ENCODE measurements around the gene NEURL3.

Gene NEURL3

GRCh38 chr2:96521219-96521618, 16.1 kb upstream of the NEURL3 start:
- no peak overlapping the region for H3K9ac ChIP-seq (ENCODE audit: low read length in 5 of 5)
- H3K27me3 ChIP-seq (ENCODE audit: control insufficient read depth in 5 of 5, insufficient read depth in 4 of 5, low read length in 5 of 5): peaks cover 0 to 12% (median 0%) of the 10 kb centered on the region in 5 donors
- H3K4me3 ChIP-seq (ENCODE audit: low read depth in 1 of 5, low read length in 5 of 5): no peak overlapping the region
- peaks cover 0 to 8% (median 7%) of the 10 kb centered on the region in 5 donors for H3K4me1 ChIP-seq (ENCODE audit: control insufficient read depth in 5 of 5, insufficient read depth in 5 of 5, low read length in 5 of 5)
- no peaks in the 10 kb centered on the region for H3K36me3 ChIP-seq (ENCODE audit: control insufficient read depth in 5 of 5, insufficient read depth in 5 of 5, low read length in 5 of 5)
- H3K27ac ChIP-seq (ENCODE audit: low read depth, low read length): no peak overlapping the region
- peaks cover 0 to 8% (median 2%) of the 10 kb centered on the region in 5 donors for H3K9me3 ChIP-seq (ENCODE audit: control insufficient read depth in 5 of 5, low read length in 5 of 5)

DNA sequence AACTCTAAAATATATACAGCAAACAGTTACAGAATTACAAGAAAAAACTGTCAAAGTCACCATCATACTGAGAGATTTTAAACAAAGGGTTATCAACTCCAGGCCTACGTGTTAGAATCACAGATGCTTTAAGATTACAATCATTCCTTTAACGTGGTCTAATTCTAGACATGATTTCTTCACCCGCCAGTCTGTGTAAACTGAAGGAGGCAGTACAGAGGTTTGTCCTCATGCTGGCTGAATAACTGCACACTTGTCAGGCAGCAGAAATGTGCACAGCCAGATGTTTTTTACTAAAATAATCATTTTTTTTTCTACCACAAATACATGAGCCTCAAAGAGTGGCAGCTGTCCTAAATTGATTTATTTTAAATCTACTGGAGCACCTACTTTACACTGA, 15.5 kb upstream of the NEURL3 start:
- Histone ChIP-seq H3K4me1 (ENCODE audit: control insufficient read depth in 5 of 5, insufficient read depth in 5 of 5, low read length in 5 of 5) (peaks cover 0 to 8% (median 7%) of the 10 kb centered on the region in 5 donors), H3K36me3 (ENCODE audit: control insufficient read depth in 5 of 5, insufficient read depth in 5 of 5, low read length in 5 of 5) (no peaks in the 10 kb centered on the region), H3K27ac (ENCODE audit: low read depth, low read length) (no peak overlapping the region), H3K4me3 (ENCODE audit: low read depth in 1 of 5, low read length in 5 of 5) (no peak overlapping the region), H3K9me3 (ENCODE audit: control insufficient read depth in 5 of 5, low read length in 5 of 5) (peaks cover 0 to 9% (median 2%) of the 10 kb centered on the region in 5 donors), H3K27me3 (ENCODE audit: control insufficient read depth in 5 of 5, insufficient read depth in 4 of 5, low read length in 5 of 5) (peaks cover 0 to 12% (median 0%) of the 10 kb centered on the region in 5 donors), H3K9ac (ENCODE audit: low read length in 5 of 5) (no peak overlapping the region)

DNA sequence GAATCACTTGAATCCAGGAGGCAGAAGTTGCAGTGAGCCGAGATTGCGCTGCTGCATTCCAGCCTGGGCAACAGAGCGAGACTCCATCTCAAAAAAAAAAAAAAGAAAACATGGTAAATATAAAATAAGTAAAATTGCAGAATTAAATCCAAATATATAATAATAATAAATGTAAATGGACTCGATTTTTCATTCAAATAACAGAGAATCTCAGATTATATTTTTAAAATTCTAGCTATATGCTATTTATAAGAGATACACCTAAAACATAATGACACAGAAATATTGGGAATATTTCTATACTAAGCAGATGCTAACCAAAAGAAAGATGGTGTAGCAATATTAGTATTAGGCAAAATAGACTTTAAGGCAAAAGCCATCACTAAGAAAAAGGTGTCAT, 15.1 kb upstream of the NEURL3 start:
- H3K27me3 ChIP-seq (ENCODE audit: control insufficient read depth in 5 of 5, insufficient read depth in 4 of 5, low read length in 5 of 5): peaks cover 0 to 11% (median 0%) of the 10 kb centered on the region in 5 donors
- H3K4me3 ChIP-seq (ENCODE audit: low read depth in 1 of 5, low read length in 5 of 5): no peak overlapping the region
- no peak overlapping the region for H3K9ac ChIP-seq (ENCODE audit: low read length in 5 of 5)
- peaks cover 0 to 9% (median 2%) of the 10 kb centered on the region in 5 donors for H3K9me3 ChIP-seq (ENCODE audit: control insufficient read depth in 5 of 5, low read length in 5 of 5)
- H3K4me1 ChIP-seq (ENCODE audit: control insufficient read depth in 5 of 5, insufficient read depth in 5 of 5, low read length in 5 of 5): peaks cover 0 to 8% (median 7%) of the 10 kb centered on the region in 5 donors
- no peaks in the 10 kb centered on the region for H3K36me3 ChIP-seq (ENCODE audit: control insufficient read depth in 5 of 5, insufficient read depth in 5 of 5, low read length in 5 of 5)
- H3K27ac ChIP-seq (ENCODE audit: low read depth, low read length): no peak overlapping the region

- H3K27me3 ChIP-seq (ENCODE audit: control insufficient read depth in 5 of 5, insufficient read depth in 4 of 5, low read length in 5 of 5): peaks cover 0 to 2% (median under 1%) of the 10 kb centered on the region in 5 donors
- no peak overlapping the region for H3K27ac ChIP-seq (ENCODE audit: low read depth, low read length)
- H3K36me3 ChIP-seq (ENCODE audit: control insufficient read depth in 5 of 5, insufficient read depth in 5 of 5, low read length in 5 of 5): no peaks in the 10 kb centered on the region
- H3K9ac ChIP-seq (ENCODE audit: low read length in 5 of 5): no peak overlapping the region
- no peaks in the 10 kb centered on the region for H3K4me1 ChIP-seq (ENCODE audit: control insufficient read depth in 5 of 5, insufficient read depth in 5 of 5, low read length in 5 of 5)
- peaks cover 0 to 9% (median 2%) of the 10 kb centered on the region in 5 donors for H3K9me3 ChIP-seq (ENCODE audit: control insufficient read depth in 5 of 5, low read length in 5 of 5)
- no peak overlapping the region for H3K4me3 ChIP-seq (ENCODE audit: low read depth in 1 of 5, low read length in 5 of 5)
Observed at GRCh38 chr2:96517079-96517478, 11.9 kb upstream of the NEURL3 start.

- no peak overlapping the region for H3K4me3 ChIP-seq (ENCODE audit: low read depth in 1 of 5, low read length in 5 of 5)
- H3K4me1 ChIP-seq (ENCODE audit: control insufficient read depth in 5 of 5, insufficient read depth in 5 of 5, low read length in 5 of 5): no peaks in the 10 kb centered on the region
- H3K27me3 ChIP-seq (ENCODE audit: control insufficient read depth in 5 of 5, insufficient read depth in 4 of 5, low read length in 5 of 5): peaks cover 0 to 9% (median 3%) of the 10 kb centered on the region in 5 donors
- H3K36me3 ChIP-seq (ENCODE audit: control insufficient read depth in 5 of 5, insufficient read depth in 5 of 5, low read length in 5 of 5): no peaks in the 10 kb centered on the region
- no peak overlapping the region for H3K27ac ChIP-seq (ENCODE audit: low read depth, low read length)
- no peak overlapping the region for H3K9ac ChIP-seq (ENCODE audit: low read length in 5 of 5)
- H3K9me3 ChIP-seq (ENCODE audit: control insufficient read depth in 5 of 5, low read length in 5 of 5): peaks cover 0 to 9% (median 2%) of the 10 kb centered on the region in 5 donors
Observed at GRCh38 chr2:96514521-96514920, 9.4 kb upstream of the NEURL3 start.

GRCh38 chr2:96512341-96512740, 7.2 kb upstream of the NEURL3 start:
- H3K4me3 ChIP-seq (ENCODE audit: low read depth in 1 of 5, low read length in 5 of 5): no peak overlapping the region
- no peak overlapping the region for H3K27ac ChIP-seq (ENCODE audit: low read depth, low read length)
- peaks cover 0 to 8% (median 2%) of the 10 kb centered on the region in 5 donors for H3K9me3 ChIP-seq (ENCODE audit: control insufficient read depth in 5 of 5, low read length in 5 of 5)
- peaks cover 3 to 18% (median 10%) of the 10 kb centered on the region in 5 donors for H3K4me1 ChIP-seq (ENCODE audit: control insufficient read depth in 5 of 5, insufficient read depth in 5 of 5, low read length in 5 of 5)
- no peaks in the 10 kb centered on the region for H3K36me3 ChIP-seq (ENCODE audit: control insufficient read depth in 5 of 5, insufficient read depth in 5 of 5, low read length in 5 of 5)
- no peak overlapping the region for H3K9ac ChIP-seq (ENCODE audit: low read length in 5 of 5)
- peaks cover 0 to 11% (median 3%) of the 10 kb centered on the region in 5 donors for H3K27me3 ChIP-seq (ENCODE audit: control insufficient read depth in 5 of 5, insufficient read depth in 4 of 5, low read length in 5 of 5)

- peaks cover 0 to 4% (median 0%) of the 10 kb centered on the region in 5 donors for H3K9me3 ChIP-seq (ENCODE audit: control insufficient read depth in 5 of 5, low read length in 5 of 5)
Observed at GRCh38 chr2:96511851-96512250, 6.7 kb upstream of the NEURL3 start.

GRCh38 chr2:96510931-96511595, 5.9 kb upstream of the NEURL3 start:
- Histone ChIP-seq H3K9ac (ENCODE audit: low read length in 5 of 5) (no peak overlapping the region), H3K4me3 (ENCODE audit: low read depth in 1 of 5, low read length in 5 of 5) (no peak overlapping the region), H3K9me3 (ENCODE audit: control insufficient read depth in 5 of 5, low read length in 5 of 5) (no peaks in the 10 kb centered on the region), H3K4me1 (ENCODE audit: control insufficient read depth in 5 of 5, insufficient read depth in 5 of 5, low read length in 5 of 5) (peaks cover 3 to 18% (median 10%) of the 10 kb centered on the region in 5 donors), H3K27ac (ENCODE audit: low read depth, low read length) (no peak overlapping the region), H3K36me3 (ENCODE audit: control insufficient read depth in 5 of 5, insufficient read depth in 5 of 5, low read length in 5 of 5) (no peaks in the 10 kb centered on the region), H3K27me3 (ENCODE audit: control insufficient read depth in 5 of 5, insufficient read depth in 4 of 5, low read length in 5 of 5) (peaks cover 0 to 11% (median 3%) of the 10 kb centered on the region in 5 donors)

More at GRCh38 chr2:96511851-96512250, 6.7 kb upstream of the NEURL3 start:
- Histone ChIP-seq H3K9ac (ENCODE audit: low read length in 5 of 5) (no peak overlapping the region), H3K27me3 (ENCODE audit: control insufficient read depth in 5 of 5, insufficient read depth in 4 of 5, low read length in 5 of 5) (peaks cover 0 to 11% (median 3%) of the 10 kb centered on the region in 5 donors), H3K27ac (ENCODE audit: low read depth, low read length) (no peak overlapping the region), H3K36me3 (ENCODE audit: control insufficient read depth in 5 of 5, insufficient read depth in 5 of 5, low read length in 5 of 5) (no peaks in the 10 kb centered on the region), H3K4me3 (ENCODE audit: low read depth in 1 of 5, low read length in 5 of 5) (no peak overlapping the region), H3K4me1 (ENCODE audit: control insufficient read depth in 5 of 5, insufficient read depth in 5 of 5, low read length in 5 of 5) (peaks cover 3 to 18% (median 10%) of the 10 kb centered on the region in 5 donors)

- Histone ChIP-seq H3K27ac (ENCODE audit: low read depth, low read length) (no peak overlapping the region), H3K4me3 (ENCODE audit: low read depth in 1 of 5, low read length in 5 of 5) (no peak overlapping the region), H3K9ac (ENCODE audit: low read length in 5 of 5) (no peak overlapping the region), H3K9me3 (ENCODE audit: control insufficient read depth in 5 of 5, low read length in 5 of 5) (no peaks in the 10 kb centered on the region), H3K4me1 (ENCODE audit: control insufficient read depth in 5 of 5, insufficient read depth in 5 of 5, low read length in 5 of 5) (peaks cover 3 to 18% (median 10%) of the 10 kb centered on the region in 5 donors), H3K36me3 (ENCODE audit: control insufficient read depth in 5 of 5, insufficient read depth in 5 of 5, low read length in 5 of 5) (no peaks in the 10 kb centered on the region), H3K27me3 (ENCODE audit: control insufficient read depth in 5 of 5, insufficient read depth in 4 of 5, low read length in 5 of 5) (peaks cover 0 to 11% (median 3%) of the 10 kb centered on the region in 5 donors)
Observed at GRCh38 chr2:96509847-96510230, 4.7 kb upstream of the NEURL3 start.

GRCh38 chr2:96509114-96509846, 4.1 kb upstream of the NEURL3 start:
- Histone ChIP-seq H3K9me3 (ENCODE audit: control insufficient read depth in 5 of 5, low read length in 5 of 5) (no peaks in the 10 kb centered on the region), H3K9ac (ENCODE audit: low read length in 5 of 5) (no peak overlapping the region), H3K27ac (ENCODE audit: low read depth, low read length) (no peak overlapping the region), H3K4me3 (ENCODE audit: low read depth in 1 of 5, low read length in 5 of 5) (no peak overlapping the region), H3K4me1 (ENCODE audit: control insufficient read depth in 5 of 5, insufficient read depth in 5 of 5, low read length in 5 of 5) (peaks cover 3 to 18% (median 10%) of the 10 kb centered on the region in 5 donors), H3K27me3 (ENCODE audit: control insufficient read depth in 5 of 5, insufficient read depth in 4 of 5, low read length in 5 of 5) (peaks cover 0 to 11% (median 3%) of the 10 kb centered on the region in 5 donors), H3K36me3 (ENCODE audit: control insufficient read depth in 5 of 5, insufficient read depth in 5 of 5, low read length in 5 of 5) (no peaks in the 10 kb centered on the region)
